ENCODE data around the gene SCNN1B. TPM values are rescaled to one million over a fixed set of nuclear protein-coding genes. Genes with fewer than 3 reads are reported as not detected.
A peak's percentile ranks its signal among the peaks of the same experiment; 100 is the strongest.

Gene SCNN1B
- total and polyA plus RNA-seq, 2 of the 13 experiments (the other 11 are each of a cell fraction or from before 2014, with no cell fraction given), result not detected

DNA sequence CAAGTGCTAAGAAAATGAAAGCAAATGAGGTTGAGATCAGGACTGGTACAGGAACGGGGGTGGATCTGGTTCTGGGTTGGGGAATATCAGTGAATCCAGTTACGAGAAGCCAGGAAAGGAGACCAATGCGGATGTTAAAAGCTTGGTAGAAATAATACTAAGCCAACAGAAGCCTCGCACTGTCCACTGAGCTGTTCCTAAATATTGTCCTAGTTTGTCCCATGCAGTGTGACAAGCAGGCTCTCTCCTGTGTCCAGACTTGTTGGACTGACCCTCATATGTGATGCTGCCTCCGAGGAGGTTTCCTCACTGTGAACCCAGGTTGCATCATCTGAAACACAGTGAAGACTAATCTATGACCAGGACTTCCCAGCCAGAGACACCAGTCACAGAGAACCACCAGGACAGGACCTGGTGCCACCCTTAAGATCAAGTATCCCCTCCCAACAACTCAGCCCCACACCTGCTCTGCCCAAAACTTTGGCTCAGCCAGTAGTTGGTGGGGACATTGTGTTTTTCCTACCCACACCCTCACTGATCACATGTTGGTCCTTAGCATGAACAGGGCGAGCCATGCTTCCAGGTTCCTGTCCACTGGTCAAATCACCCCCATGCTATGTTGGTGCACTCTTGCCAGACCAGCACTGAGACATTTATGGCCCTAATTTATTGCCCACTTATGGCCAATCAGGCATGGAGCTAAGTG, 32.7 kb upstream of the SCNN1B start (continued):
- TF ChIP-seq, protein P1, sequence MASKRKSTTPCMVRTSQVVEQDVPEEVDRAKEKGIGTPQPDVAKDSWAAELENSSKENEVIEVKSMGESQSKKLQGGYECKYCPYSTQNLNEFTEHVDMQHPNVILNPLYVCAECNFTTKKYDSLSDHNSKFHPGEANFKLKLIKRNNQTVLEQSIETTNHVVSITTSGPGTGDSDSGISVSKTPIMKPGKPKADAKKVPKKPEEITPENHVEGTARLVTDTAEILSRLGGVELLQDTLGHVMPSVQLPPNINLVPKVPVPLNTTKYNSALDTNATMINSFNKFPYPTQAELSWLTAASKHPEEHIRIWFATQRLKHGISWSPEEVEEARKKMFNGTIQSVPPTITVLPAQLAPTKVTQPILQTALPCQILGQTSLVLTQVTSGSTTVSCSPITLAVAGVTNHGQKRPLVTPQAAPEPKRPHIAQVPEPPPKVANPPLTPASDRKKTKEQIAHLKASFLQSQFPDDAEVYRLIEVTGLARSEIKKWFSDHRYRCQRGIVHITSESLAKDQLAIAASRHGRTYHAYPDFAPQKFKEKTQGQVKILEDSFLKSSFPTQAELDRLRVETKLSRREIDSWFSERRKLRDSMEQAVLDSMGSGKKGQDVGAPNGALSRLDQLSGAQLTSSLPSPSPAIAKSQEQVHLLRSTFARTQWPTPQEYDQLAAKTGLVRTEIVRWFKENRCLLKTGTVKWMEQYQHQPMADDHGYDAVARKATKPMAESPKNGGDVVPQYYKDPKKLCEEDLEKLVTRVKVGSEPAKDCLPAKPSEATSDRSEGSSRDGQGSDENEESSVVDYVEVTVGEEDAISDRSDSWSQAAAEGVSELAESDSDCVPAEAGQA (IDR thresholded peaks at IDR 0.05; ENCODE audit: low read depth), result no peak
- TF ChIP-seq, protein P1 (CRISPR knock-in tag; IDR thresholded peaks at IDR 0.05; ENCODE audit: borderline replicate concordance), result no peak
- TF ChIP-seq ZNF850 (CRISPR knock-in tag; conservative IDR thresholded peaks at IDR 0.05) (no peak), SETDB1 (CRISPR knock-in tag; IDR thresholded peaks at IDR 0.05; ENCODE audit: borderline replicate concordance) (0 out of 2 replicates have a peak, but pooled peaks have one; percentile 37), THYN1 (CRISPR knock-in tag; IDR thresholded peaks at IDR 0.05; ENCODE audit: borderline replicate concordance, low read depth) (no peak), SMAD3 (CRISPR knock-in tag; IDR thresholded peaks at IDR 0.05) (no peak), SP1 (IDR thresholded peaks at IDR 0.05) (no peak), SP1 (CRISPR knock-in tag; IDR thresholded peaks at IDR 0.05) (no peak), HNF4A (CRISPR knock-in tag; IDR thresholded peaks at IDR 0.05) (peak; percentile 37; the same call in 1 of the 2 replicates), NCOR1 (IDR thresholded peaks at IDR 0.05; ENCODE audit: borderline replicate concordance, low read length) (no peak), STAG1 (CRISPR knock-in tag; IDR thresholded peaks at IDR 0.05) (no peak), RFXAP (CRISPR knock-in tag; IDR thresholded peaks at IDR 0.05; ENCODE audit: borderline replicate concordance) (0 out of 2 replicates have a peak, but pooled peaks have one; percentile 31), GATAD1 (CRISPR knock-in tag; IDR thresholded peaks at IDR 0.05) (no peak)
- TF ChIP-seq, protein P2, sequence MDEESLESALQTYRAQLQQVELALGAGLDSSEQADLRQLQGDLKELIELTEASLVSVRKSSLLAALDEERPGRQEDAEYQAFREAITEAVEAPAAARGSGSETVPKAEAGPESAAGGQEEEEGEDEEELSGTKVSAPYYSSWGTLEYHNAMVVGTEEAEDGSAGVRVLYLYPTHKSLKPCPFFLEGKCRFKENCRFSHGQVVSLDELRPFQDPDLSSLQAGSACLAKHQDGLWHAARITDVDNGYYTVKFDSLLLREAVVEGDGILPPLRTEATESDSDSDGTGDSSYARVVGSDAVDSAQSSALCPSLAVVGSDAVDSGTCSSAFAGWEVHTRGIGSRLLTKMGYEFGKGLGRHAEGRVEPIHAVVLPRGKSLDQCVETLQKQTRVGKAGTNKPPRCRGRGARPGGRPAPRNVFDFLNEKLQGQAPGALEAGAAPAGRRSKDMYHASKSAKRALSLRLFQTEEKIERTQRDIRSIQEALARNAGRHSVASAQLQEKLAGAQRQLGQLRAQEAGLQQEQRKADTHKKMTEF (CRISPR knock-in tag; IDR thresholded peaks at IDR 0.05), result 0 out of 2 replicates have a peak, but pooled peaks have one; percentile 37
- TF ChIP-seq, protein P3, sequence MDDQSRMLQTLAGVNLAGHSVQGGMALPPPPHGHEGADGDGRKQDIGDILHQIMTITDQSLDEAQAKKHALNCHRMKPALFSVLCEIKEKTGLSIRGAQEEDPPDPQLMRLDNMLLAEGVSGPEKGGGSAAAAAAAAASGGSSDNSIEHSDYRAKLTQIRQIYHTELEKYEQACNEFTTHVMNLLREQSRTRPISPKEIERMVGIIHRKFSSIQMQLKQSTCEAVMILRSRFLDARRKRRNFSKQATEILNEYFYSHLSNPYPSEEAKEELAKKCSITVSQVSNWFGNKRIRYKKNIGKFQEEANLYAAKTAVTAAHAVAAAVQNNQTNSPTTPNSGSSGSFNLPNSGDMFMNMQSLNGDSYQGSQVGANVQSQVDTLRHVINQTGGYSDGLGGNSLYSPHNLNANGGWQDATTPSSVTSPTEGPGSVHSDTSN (CRISPR knock-in tag; IDR thresholded peaks at IDR 0.05; ENCODE audit: borderline replicate concordance), result no peak
- TF ChIP-seq, protein P4, sequence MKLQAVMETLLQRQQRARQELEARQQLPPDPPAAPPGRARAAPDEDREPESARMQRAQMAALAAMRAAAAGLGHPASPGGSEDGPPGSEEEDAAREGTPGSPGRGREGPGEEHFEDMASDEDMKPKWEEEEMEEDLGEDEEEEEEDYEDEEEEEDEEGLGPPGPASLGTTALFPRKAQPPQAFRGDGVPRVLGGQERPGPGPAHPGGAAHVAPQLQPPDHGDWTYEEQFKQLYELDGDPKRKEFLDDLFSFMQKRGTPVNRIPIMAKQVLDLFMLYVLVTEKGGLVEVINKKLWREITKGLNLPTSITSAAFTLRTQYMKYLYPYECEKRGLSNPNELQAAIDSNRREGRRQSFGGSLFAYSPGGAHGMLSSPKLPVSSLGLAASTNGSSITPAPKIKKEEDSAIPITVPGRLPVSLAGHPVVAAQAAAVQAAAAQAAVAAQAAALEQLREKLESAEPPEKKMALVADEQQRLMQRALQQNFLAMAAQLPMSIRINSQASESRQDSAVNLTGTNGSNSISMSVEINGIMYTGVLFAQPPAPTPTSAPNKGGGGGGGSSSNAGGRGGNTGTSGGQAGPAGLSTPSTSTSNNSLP (IDR thresholded peaks at IDR 0.05; ENCODE audit: low read depth, low read length), result no peak

Measured in HepG2 (cell line).